Epidermal melanocyte (primary cell): Measurements from ENCODE around the gene DEF6.

Experiments
- DNase-seq: peaks from one replicate; pipeline ENCODE4 v3.0.0; 2011; ENCODE audit warnings: low spot score; ENCODE audit not compliant: insufficient read length

Gene DEF6

DNA sequence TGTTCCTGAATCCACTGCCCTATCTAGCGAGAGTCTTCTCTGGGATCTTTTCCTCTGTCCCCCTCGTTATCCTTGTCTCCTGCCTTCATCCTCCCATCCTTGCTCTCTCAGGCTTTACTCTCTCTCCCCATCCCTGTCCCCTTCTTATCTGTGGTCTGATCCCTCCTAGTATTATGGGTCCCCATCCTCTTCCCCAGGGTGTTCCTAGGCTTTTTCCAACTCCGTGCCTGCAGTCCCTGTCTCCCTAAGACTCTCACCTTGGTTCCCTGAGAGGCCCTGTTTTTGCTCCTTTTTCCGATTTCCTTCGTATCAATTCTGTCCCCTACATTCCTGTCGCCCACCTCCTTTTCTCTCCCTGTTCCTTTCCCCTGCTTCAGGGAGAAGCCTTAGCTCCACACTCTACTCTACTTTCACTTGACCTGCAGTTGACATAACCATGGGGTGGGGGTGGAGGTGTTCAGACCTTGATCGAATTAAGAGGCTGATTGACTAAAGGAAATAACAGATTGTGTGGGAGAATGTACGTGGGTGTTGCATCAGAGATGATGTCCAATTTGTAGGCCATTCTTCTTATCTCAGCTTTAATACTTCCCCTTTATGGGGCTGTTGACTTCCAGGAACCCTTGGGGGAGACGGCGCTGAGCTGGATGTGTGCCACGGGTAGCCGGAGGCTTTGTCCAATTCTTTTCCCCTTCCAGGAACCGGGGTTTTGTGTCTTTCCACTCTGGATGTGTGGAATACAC, 45.6 kb downstream of the DEF6 start:
- DNase-seq = no peak

DNA sequence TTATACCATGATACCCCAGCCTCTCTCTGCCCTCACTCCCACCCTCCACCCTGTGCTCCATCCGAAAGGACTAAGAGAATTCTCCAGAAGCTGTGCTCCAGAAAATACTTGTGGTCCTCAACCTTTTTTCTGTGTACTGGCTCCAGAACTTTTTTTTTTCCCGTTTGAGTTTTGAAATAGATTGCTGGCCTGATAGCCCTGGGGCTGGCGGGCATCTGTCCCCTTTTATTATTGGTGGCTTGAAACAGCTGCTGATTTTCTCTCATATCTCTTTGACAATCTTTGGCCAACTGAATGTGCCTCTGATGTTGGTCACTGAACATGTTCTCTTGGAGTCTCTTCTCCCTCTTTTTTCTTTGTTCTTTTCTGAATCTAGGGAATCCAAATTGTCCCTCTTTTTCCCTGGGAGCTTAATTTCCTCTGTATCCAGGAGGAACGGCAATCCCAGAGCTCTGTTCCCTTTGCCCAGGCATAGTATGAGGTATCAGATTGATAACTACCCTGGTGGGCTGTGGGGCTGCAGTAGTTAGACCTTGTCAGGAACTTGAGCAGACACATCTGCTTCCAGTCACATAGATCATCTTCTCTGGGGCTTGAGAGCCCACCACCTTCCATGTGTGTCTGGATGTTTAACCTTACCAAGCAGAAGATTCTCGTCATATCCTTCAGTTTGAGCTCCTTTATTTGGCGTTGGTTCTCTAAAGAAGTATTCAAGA, 46.4 kb downstream of the DEF6 start:
- no peak for DNase-seq

DNA sequence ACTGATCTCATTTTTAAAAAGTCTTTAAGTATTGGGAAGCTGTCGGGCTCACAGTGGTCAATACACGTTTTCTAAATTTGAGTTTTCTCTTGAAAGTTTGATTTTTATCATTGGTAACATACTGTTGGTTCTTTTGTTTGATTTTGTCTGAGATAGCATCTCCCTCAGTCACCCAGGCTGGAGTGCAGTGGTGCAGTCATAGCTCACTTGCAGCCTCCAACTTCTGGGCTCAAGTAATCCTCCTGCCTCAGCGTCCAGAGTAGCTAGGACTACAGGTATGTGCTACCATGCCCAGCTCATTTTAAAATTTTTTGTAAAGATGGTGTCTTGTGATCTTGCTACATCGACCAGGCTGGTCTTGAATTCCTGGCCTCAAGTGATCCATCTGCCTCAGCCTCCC, 53.8 kb downstream of the DEF6 start:
- no peak for DNase-seq

DNA sequence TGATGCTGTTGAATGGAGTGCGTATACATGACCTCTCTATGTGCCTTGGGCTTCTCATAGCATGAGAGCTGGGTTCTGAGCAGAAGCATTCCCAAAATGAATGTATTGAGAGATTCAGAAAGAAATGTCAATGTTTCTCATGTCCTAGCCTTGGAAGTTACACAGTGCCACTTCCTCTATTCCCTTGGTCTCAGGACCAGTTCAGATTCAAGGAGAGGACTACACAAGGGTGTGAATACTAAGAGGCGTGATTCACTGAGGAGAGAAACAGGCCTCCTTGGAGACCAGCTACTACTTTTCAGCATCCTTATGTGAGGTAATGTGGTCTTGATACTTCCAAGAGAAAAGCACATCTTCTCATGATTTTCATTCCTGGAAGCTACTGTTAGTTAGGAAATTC, 55.1 kb downstream of the DEF6 start:
- no peak for DNase-seq

DNA sequence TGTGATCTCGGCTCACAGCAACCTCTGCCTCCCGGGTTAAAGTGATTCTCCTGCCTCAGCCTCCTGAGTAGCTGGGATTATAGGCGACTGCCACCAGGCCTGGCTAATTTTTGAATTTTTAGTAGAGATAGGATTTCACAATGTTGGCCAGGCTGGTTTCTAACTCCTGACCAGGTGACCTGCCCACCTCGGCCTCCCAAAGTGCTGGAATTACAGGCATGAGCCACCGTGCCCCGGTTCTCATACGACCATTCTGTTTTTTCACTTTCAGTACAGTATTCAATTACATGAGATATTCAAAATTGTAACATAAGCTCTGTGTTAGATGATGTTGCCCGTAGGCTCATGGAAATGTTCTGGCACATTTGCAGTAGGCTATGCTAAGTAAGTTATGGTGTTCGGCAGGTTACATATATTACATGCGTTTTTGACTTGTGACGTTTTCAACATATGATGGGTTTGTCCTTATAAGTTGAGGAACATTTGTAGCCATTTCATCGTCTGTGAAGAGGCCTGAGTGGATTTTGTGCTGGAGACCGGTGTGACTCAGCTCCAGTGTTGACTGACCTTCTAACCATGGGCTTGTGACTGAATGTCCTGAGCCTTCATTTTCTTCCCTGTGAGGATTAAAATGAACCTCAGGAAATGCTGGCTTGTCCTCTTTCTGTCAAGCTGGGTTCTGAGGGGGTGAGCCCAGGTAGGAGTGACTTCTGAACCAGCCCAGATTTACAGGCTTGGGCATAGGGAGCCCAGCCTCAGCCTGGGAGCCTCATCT, 56.9 kb downstream of the DEF6 start:
- no peak for DNase-seq

DNA sequence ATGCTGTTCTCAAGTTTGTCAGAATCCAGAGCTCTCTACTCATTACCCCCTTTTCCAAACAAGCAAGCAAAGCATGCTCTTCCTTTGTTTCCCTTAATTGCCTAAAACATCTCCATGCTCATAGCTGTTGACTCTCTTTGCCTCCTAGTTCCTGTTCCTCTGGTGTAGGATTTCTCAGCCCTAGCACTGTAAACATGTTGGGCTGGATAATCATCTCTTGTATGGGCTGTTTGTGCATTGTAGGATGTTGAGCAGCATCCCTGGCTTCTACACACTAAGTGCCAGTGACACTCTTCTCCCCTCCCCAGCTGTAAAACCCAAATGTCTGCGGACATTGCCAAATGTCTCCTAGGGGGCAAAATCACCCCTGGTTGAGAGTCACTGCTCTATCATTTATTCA, 58.8 kb downstream of the DEF6 start:
- no peak for DNase-seq

DNA sequence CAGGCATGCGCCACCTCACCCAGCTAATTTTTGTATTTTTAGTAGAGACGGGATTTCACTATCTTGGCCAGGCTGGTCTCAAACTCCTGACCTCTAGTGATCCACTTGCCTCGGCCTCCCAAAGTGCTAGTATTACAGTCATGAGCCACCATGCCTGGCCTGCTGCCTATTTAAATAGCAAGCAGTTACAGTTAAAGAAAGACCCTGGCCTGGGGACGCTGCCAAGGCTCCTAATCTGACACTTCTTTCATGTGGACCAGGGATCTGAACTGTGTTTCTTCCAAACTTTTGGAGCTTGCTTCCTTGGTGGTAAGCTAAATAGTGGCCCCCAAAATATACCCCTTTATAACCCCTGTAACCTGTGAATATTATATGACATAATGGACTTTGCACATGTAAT, 60.1 kb downstream of the DEF6 start:
- DNase-seq = no peak

DNA sequence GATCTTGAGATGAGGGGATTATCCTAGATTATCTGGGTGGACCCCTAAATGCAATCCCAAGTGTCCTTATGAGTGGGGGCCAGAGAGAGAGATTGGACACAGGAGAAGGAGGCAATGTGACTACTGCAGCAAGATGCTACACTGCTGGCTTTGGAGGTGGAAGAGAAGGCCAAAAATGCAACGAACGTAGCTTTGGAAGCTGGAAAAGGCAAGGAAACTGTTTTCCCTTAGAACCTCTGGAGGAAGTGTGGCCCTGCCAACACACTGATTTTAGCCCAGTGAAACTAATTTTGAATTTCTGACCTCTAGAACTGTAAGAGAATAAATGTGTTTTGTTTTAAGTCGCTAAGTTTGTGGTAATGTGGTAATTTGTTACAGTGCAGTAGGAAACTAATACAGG, 60.5 kb downstream of the DEF6 start:
- no peak for DNase-seq

DNA sequence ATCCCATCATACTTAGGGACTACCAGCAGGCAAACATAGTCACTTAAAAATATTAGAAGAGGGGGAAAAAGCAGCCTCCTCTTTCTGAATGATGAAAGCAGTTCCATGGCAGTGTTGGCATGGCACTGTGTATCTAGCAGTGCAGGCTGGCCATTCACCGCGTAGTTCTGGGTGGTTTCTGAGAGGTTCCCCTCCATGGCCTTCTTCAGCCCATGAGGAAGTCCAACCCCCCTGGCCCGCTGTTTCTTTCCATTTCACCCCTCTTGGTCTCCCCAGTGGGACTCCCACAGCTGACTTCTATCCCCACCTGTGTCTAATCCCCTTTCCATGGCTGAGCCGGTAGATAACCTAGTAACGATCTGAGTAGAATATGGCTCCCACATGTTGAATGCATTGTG, 61.7 kb downstream of the DEF6 start:
- DNase-seq = no peak

DNA sequence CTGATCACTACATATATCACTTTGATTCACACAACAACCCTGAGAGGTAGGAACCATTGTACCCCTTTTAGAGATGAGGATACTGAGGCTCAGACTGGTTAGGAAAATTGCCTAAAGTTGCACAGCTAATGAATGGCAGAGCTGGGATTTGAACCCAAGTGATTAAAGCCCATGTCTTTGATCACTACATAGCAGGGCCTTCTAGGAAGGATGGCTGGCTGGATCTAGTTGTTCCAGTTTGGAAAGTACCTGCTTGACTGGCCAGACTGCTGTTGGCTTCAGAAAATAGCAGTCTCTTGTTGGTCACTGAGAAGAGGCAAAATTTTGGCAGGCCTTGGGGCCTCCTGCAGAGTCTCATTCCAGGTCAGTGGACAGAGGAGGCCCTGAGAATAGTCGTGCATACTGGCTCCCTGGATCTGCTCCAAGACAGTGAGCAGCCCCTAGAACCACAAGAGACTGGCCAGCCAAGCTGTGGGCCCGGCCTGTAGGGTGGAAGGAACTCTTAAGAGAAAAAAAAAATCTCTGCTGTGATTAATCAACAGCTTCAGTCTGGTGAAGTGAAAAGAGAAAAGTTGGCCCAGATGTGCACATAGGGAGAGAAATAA, 62.2 kb downstream of the DEF6 start:
- DNase-seq = no peak

DNA sequence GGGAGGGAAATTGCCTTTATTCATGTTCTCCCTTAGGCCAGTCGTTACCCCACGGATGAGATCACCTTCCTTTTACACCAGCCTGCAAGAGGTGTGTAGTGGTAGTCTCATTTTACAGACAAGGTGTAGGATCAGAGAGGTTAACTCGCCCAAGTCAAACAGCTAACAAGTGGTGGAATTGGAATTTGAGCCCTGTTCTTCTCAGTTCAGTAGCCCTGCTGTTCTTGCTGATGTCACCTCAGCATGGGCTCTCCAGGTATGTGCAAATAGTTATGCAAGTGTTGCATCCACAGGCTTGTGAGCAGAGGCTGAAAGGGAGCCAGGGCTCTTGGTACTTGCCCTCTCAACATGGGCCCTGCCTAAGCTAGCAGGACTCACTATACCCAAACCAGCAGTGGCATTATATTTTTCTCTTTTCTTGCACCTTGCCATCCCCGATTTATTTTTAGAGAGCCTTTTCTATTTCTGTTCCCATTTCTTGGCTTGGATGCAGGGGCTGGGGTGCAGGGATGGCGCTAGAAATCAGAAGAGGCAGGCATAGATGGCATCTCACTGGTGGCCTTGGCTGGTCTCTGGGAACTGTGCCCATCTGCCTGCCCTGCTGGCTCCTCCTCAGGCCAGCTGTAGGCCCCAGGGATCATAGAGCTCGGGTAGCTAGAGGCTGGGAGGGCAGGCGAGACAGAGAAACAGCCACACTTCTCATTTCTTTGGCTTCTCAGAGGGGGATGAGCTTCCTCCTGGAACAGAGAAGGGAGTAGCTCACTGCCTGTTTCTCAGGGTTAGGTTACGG, 62.9 kb downstream of the DEF6 start:
- DNase-seq = no peak

DNA sequence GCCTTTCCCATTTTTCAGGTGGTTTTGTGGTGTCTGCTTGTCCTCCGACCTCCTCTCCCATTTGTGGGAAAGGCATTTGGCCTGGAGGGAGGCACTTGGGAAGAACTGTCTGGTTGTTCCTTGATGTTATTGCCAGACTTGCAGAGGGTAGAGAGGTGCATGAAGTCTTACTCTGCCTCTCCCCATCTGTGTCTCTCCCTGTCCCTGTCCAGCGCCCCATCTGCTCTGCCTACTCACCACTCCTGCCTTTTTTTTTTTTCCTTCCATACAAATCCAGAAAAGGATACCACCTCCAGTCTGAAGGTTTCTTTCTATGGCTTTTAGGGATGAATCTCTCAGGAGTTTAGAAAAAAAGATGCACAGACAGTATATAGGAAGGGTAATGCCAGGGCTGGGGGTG, 64.6 kb downstream of the DEF6 start:
- DNase-seq = no peak

DNA sequence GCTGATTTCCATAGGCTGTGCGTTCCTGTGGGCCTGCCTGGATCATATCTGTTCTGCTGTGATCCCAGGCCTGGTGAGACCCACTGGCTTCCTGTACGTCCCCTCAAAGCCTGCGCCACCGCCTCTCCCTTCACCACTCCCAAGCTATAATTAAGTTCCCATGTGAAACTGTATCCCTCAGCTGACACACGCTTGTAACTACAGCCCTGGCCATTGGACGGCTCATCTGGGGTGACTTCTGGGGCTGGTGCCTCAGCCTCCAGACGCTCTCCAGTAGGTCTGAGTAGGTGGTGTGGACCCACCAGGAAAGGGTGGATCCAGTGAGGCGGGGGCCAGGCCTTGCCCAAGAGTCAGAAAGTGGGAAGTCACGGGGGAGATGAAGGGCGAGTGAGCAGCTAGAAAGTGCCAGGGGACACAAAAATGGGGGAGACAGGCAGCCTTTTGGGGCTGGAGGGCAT, 65.7 kb downstream of the DEF6 start:
- DNase-seq = no peak

DNA sequence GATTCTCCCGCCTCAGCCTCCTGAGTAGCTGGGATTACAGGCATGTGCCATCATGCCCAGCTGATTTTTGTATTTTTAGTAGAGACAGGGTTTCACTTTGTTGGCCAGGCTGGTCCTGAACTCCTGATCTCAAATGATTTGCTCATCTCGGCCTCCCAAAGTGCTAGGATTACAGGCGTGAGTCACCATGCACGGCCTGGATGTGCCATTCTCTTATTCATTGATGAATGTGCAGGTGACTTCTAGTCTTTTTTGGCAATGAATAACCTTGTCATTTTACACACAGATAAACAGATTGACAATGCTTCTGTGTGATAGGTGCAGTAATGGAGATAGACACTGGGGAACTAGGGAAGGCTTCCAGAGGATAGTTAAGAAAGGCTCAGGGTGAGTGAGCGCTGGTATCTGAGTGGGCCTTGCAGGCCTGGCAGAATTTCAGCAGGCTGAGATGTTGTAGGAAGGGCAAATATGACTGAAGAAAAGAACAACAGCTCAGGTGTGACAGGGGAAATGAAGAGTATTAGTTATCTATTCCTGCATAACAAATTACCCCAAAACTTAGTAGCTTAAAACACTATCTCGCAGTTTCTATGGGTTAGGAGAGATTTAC, 68.1 kb downstream of the DEF6 start:
- DNase-seq = no peak

DNA sequence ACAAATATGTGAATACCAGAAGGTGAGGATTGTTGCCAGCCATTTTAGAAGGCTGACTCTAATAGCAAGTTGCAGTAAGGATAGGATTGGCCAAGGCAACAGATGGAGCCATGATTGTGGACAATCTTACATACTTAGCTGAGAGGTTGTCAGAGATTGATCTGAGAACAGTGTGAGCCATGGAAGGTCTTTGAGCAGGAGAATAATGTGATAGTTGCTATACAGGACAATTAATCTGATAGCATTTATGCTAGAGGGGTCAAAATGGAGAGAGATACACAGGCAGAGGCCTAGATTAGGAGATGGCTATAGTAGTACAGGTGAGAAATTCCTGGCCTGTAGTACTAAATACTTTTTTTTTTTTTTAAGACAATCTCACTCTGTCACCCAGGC, 68.6 kb downstream of the DEF6 start:
- DNase-seq = no peak

DNA sequence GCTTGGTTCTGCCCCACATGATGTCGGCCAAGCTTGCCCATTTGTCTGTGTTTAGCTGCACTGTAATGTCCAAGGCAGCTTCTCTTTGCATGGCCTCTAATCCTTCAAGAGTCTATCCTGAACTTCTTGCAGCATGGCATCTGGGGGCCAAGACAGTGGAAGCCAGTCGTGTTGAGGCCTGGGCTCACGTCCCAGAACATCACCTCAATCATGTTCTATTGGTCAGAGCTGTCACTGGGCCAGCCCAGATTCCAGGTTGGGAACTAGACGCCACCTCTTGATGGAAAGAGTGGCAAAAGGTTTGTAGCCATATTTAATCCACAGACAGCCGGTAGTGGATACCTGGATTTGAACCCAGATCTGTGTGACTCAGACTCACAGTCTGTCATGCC, 70.0 kb downstream of the DEF6 start:
- DNase-seq = no peak

DNA sequence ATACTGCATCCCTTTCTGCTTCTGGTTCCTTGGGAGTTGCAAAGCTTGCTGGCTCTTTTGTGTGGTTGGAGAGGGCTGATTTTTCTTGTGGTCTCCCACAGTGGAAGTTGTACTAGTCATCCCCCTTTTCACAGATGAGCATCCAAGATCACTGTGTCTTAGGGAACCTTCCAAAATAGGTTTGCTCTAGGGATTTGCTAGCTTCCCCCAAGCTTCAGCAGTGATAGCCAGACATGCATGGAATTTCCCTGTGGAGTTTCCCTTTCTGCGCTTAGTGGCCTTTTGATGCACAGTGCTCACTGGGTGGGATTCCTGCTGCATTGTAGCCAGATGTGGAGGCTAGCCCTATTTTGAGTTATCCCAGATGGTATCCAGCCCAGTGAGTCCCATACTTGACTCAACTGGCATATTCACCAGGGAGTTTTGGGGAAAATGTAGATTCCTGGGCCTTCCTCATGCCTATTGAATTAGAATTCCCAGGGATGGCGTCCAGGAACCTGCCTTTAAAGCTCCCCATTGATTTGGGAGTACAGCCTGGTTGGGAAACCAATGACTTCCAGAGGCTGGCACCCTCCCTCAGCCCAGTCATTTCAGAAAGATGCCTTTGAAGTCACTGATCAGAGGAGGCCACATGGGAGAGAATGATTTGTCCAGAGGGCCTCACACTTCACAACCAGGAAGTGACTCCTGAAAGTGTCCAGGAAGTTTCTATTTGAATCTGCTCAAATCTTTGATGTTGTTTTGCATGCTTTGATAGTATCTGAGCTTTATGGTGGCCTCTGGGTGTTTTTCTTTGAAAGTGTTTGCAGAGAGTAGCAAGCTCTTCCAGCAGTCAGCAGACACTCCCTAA, 70.6 kb downstream of the DEF6 start:
- no peak for DNase-seq

DNA sequence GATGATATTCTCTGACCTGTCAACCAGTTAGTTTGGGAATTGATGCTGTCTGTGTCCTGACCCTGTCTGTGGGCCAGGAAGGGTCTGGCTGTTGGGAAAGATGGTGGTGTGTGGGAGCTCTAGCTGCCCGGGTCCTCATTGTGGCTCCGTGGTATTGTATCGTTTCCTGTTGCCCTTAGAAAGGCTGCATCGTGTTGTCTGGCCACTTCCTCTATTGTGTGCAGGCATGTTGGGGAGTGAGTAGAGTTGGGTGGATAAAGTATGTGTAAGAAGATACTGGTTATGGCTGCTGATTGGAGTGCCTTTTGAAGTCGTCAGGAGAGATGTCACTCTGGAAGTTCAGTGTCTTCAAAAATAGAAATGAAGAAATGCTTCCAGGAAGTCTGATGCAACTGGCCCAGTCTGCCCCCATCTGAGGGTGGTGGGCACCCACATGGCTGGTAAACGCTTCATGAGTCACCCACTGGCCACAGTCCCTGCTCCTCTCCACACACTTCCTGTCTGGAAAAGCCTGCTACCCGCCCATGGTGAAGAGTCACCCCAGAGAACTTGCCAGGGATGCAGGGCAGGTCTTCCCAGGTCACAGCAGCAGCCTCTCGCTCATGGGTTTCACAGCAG, 72.6 kb downstream of the DEF6 start:
- peak; percentile 71 for DNase-seq

DNA sequence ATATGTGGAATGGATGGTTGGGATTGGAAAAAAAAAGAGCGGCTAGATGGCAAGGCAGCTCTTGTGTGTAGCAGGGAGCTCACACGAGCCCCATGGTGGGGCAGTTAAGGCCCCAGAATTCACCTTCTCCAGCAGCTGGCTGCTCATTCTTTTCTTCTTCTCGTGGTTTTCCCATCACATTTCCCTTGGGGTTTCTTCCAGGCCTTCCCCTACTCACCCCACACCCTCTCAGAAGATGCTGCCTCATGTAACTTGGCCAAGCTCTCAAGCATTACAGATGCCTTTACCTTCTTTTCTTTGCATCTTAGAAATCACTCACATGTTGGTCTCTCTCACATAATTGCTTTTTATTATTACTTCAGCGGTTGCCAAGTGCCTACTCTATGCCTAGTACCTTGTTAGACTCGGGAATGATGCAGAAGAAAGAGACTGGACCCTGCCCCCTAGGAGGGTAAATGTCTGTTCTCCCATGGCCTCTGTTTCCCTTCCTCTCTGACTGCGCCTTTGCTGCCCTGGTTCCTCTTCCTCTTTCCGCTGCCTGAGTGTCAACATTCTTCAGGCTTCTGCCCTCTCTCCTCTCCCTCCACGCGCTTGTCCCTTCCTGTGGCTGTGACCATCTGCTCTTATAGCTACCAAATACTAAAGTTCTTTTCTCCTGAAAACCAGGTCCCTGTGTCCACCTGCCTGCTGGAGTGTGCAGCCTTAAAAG, 73.3 kb downstream of the DEF6 start:
- no peak for DNase-seq
